ENCODE data around the gene STRBP. TPM values are rescaled to one million over a fixed set of nuclear protein-coding genes. Genes with fewer than 3 reads are reported as not detected.

The STRBP gene
- total and polyA plus RNA-seq, 9 of the 15 experiments (the other 6 are each of a cell fraction or from before 2014, with no cell fraction given), result 27.7 to 84.0 (median 70.2) TPM

GRCh38 chr9:123261006-123261677 lies 7.2 kb downstream of the STRBP start (continued):
- no peak for TF ChIP-seq ZNF277 (CRISPR knock-in tag; IDR thresholded peaks at IDR 0.05; ENCODE audit: borderline replicate concordance)
- no peak for TF ChIP-seq DACH1 (IDR thresholded peaks at IDR 0.05; ENCODE audit: partially characterized antibody)
- TF ChIP-seq ZNF76 (CRISPR knock-in tag; IDR thresholded peaks at IDR 0.05; ENCODE audit: borderline replicate concordance), result no peak
- no peak for TF ChIP-seq KLF1 (tag; IDR thresholded peaks at IDR 0.05)
- no peak for TF ChIP-seq BRD9 (IDR thresholded peaks at IDR 0.05; ENCODE audit: low read depth, partially characterized antibody)
- TF ChIP-seq LARP7 (IDR thresholded peaks at IDR 0.05), result no peak
- TF ChIP-seq ESRRB (CRISPR knock-in tag; IDR thresholded peaks at IDR 0.05; ENCODE audit: borderline replicate concordance), result no peak

GRCh38 chr9:123260340-123260739 lies 8.0 kb downstream of the STRBP start:
- H3K4me1 ChIP-seq (replicated peaks in 1 of 2; ENCODE audit: control insufficient read depth in 2 of 2, insufficient read depth in 2 of 2, low read length in 2 of 2), result peaks cover 0 to 15% of the 10 kb centered on the region in 2 experiments; a peak in 4 of 5 replicates
- BruUV-seq (replicated peaks), result no TSS peak
- no peak overlapping the region for H3K4me2 ChIP-seq (ENCODE audit: insufficient read depth, low read length)
- H3K27me3 ChIP-seq (ENCODE audit: control insufficient read depth in 2 of 2, insufficient read depth in 2 of 2, low read length in 2 of 2), result no peaks in the 10 kb centered on the region
- intact Hi-C loops (cut with micrococcal nuclease), result no loop called here
- TF ChIP-seq PRPF4 (IDR thresholded peaks at IDR 0.05; ENCODE audit: insufficient read depth, low read depth, low read length, poor library complexity, severe bottlenecking), result no peak
- TF ChIP-seq, protein P1, sequence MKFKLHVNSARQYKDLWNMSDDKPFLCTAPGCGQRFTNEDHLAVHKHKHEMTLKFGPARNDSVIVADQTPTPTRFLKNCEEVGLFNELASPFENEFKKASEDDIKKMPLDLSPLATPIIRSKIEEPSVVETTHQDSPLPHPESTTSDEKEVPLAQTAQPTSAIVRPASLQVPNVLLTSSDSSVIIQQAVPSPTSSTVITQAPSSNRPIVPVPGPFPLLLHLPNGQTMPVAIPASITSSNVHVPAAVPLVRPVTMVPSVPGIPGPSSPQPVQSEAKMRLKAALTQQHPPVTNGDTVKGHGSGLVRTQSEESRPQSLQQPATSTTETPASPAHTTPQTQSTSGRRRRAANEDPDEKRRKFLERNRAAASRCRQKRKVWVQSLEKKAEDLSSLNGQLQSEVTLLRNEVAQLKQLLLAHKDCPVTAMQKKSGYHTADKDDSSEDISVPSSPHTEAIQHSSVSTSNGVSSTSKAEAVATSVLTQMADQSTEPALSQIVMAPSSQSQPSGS (CRISPR knock-in tag; IDR thresholded peaks at IDR 0.05), result no peak
- 0 out of 2 replicates have a peak, but pooled peaks have one; percentile 18 for TF ChIP-seq ARID1B (IDR thresholded peaks at IDR 0.05)
- TF ChIP-seq PML (IDR thresholded peaks at IDR 0.05; ENCODE audit: low read length), result no peak
- 0 out of 2 replicates have a peak, but pooled peaks have one; percentile 29 for TF ChIP-seq TEAD4 (IDR thresholded peaks at IDR 0.05; ENCODE audit: low read length)
- no peak for TF ChIP-seq TEAD4 (CRISPR knock-in tag; IDR thresholded peaks at IDR 0.05; ENCODE audit: borderline replicate concordance)
- TF ChIP-seq MEIS2 (IDR thresholded peaks at IDR 0.05; ENCODE audit: partially characterized antibody), result peak; percentile 45
- TF ChIP-seq U2AF2 (optimal IDR thresholded peaks at IDR 0.05; ENCODE audit: low read depth, low read length), result no peak
- peak; percentile 23; the same call in 1 of the 2 replicates for TF ChIP-seq CBFA2T3 (IDR thresholded peaks at IDR 0.05)
- peaks cover 2% of the 10 kb centered on the region; the same call in 1 of the 2 replicates for H4K20me1 ChIP-seq (replicated peaks; ENCODE audit: control insufficient read depth, insufficient read depth, low read length)
- no peak for FAIRE-seq
- POLR2A ChIA-PET, result interaction anchor here (1.1 to 5.1 kb wide), 6 partner anchors 8 to 130 kb away, joined by 3 to 30 read pairs (median 4); no protein-coding TSS in a partner anchor
- H3K27ac ChIP-seq (ENCODE audit: extremely low read depth, low read depth, low read length), result no peak overlapping the region
- H3K36me3 ChIP-seq (ENCODE audit: control insufficient read depth, insufficient read depth, low read length), result peaks cover 5% of the 10 kb centered on the region; the same call in 2 of the 3 replicates
- DNase-seq (ENCODE audit: extremely low read depth in 1 of 4, low spot score in 3 of 4), result no peak
- H2AFZ ChIP-seq (ENCODE audit: low read depth, low read length), result no peak overlapping the region
- in situ Hi-C loops (cut with MboI), result no loop called here
- no peaks in the 10 kb centered on the region for H3K9me1 ChIP-seq (ENCODE audit: control insufficient read depth, insufficient read depth, low read length)
- 18% methylated on average over 2 of the region's 2 CpGs for WGBS (ENCODE audit: insufficient coverage, low coverage, missing lambda C conversion rate)
- no peak for ATAC-seq
- H3K79me2 ChIP-seq (ENCODE audit: control insufficient read depth, insufficient read depth, low read length), result peaks cover 95% of the 10 kb centered on the region
- H3K9ac ChIP-seq (ENCODE audit: insufficient read depth in 1 of 2, low read depth in 2 of 2, low read length in 2 of 2), result no peak overlapping the region
- H3K4me3 ChIP-seq, result no peak overlapping the region
- CTCF ChIA-PET (ENCODE audit: low intra/inter-chr PET ratio), result no interaction called here
- H3K9me3 ChIP-seq (replicated peaks; ENCODE audit: control insufficient read depth, insufficient read depth, low read depth, low read length), result no peaks in the 10 kb centered on the region

Measured in K562 (cell line).